ENCODE measurements around the gene ANP32D. TPM values are rescaled to one million over a fixed set of nuclear protein-coding genes. Genes with fewer than 3 reads are reported as not detected.

The ANP32D gene
- total and polyA plus RNA-seq, 9 of the 15 experiments (the other 6 are each of a cell fraction or from before 2014, with no cell fraction given): not detected

GRCh38 chr12:48455116-48455515 lies 17.2 kb upstream of the ANP32D start:
- DNase-seq (ENCODE audit: extremely low read depth in 1 of 4, low spot score in 3 of 4): no peak
- Histone ChIP-seq H2AFZ (ENCODE audit: low read depth, low read length) (no peak overlapping the region), H3K36me3 (ENCODE audit: control insufficient read depth, insufficient read depth, low read length) (no peaks in the 10 kb centered on the region), H3K27me3 (ENCODE audit: control insufficient read depth in 2 of 2, insufficient read depth in 2 of 2, low read length in 2 of 2) (0 out of 5 replicates have a peak, but pooled peaks cover 0 to 4% of the 10 kb centered on the region in 2 experiments), H3K27ac (ENCODE audit: extremely low read depth, low read depth, low read length) (no peak overlapping the region), H3K4me1 (replicated peaks in 1 of 2; ENCODE audit: control insufficient read depth in 2 of 2, insufficient read depth in 2 of 2, low read length in 2 of 2) (peaks cover 0 to 12% of the 10 kb centered on the region in 2 experiments; a peak in 3 of 5 replicates), H4K20me1 (replicated peaks; ENCODE audit: control insufficient read depth, insufficient read depth, low read length) (no peaks in the 10 kb centered on the region), H3K9me1 (ENCODE audit: control insufficient read depth, insufficient read depth, low read length) (no peaks in the 10 kb centered on the region), H3K9ac (ENCODE audit: insufficient read depth in 1 of 2, low read depth in 2 of 2, low read length in 2 of 2) (no peak overlapping the region), H3K4me2 (ENCODE audit: insufficient read depth, low read length) (no peak overlapping the region), H3K9me3 (replicated peaks; ENCODE audit: control insufficient read depth, insufficient read depth, low read depth, low read length) (no peaks in the 10 kb centered on the region), H3K4me3 (no peak overlapping the region), H3K79me2 (ENCODE audit: control insufficient read depth, insufficient read depth, low read length) (no peaks in the 10 kb centered on the region)
- intact Hi-C loops (cut with micrococcal nuclease): loop anchor here (2.0 kb wide), 1 partner anchor 204 kb away; no protein-coding TSS in a partner anchor
- TF ChIP-seq RBM25 (IDR thresholded peaks at IDR 0.05; ENCODE audit: low read depth, low read length, severe bottlenecking) (peak; percentile 31), ZNF146 (CRISPR knock-in tag; IDR thresholded peaks at IDR 0.05; ENCODE audit: unreplicated experiment) (peak; percentile 89), LEF1 (IDR thresholded peaks at IDR 0.05) (no peak)
- no peak for FAIRE-seq
- in situ Hi-C loops (cut with MboI): no loop called here
- no peak for ATAC-seq
- 0% methylated on average over 2 of the region's 2 CpGs for WGBS (ENCODE audit: insufficient coverage, low coverage, missing lambda C conversion rate)
- CTCF ChIA-PET (ENCODE audit: low intra/inter-chr PET ratio): interaction anchor here (1.2 kb wide), 1 partner anchor 512 kb away, joined by 3 read pairs; no protein-coding TSS in a partner anchor
- POLR2A ChIA-PET: interaction anchor here (1.0 to 1.2 kb wide), 2 partner anchors 9 to 250 kb away, joined by 3 read pairs; no protein-coding TSS in a partner anchor
- BruUV-seq (replicated peaks): no TSS peak

- ChIA-PET POLR2A (no interaction called here), CTCF (ENCODE audit: low intra/inter-chr PET ratio) (no interaction called here)
- Histone ChIP-seq H3K4me3 (no peak overlapping the region), H3K9ac (ENCODE audit: insufficient read depth in 1 of 2, low read depth in 2 of 2, low read length in 2 of 2) (no peak overlapping the region), H4K20me1 (replicated peaks; ENCODE audit: control insufficient read depth, insufficient read depth, low read length) (no peaks in the 10 kb centered on the region), H2AFZ (ENCODE audit: low read depth, low read length) (no peak overlapping the region), H3K36me3 (ENCODE audit: control insufficient read depth, insufficient read depth, low read length) (no peaks in the 10 kb centered on the region), H3K9me3 (replicated peaks; ENCODE audit: control insufficient read depth, insufficient read depth, low read depth, low read length) (no peaks in the 10 kb centered on the region), H3K4me1 (replicated peaks in 1 of 2; ENCODE audit: control insufficient read depth in 2 of 2, insufficient read depth in 2 of 2, low read length in 2 of 2) (peaks cover 0 to 13% of the 10 kb centered on the region in 2 experiments; a peak in 3 of 5 replicates), H3K79me2 (ENCODE audit: control insufficient read depth, insufficient read depth, low read length) (no peaks in the 10 kb centered on the region), H3K9me1 (ENCODE audit: control insufficient read depth, insufficient read depth, low read length) (no peaks in the 10 kb centered on the region), H3K27me3 (ENCODE audit: control insufficient read depth in 2 of 2, insufficient read depth in 2 of 2, low read length in 2 of 2) (0 out of 5 replicates have a peak, but pooled peaks cover 0 to 4% of the 10 kb centered on the region in 2 experiments), H3K4me2 (ENCODE audit: insufficient read depth, low read length) (peak overlapping the region; percentile 35; the same call in 1 of the 2 replicates), H3K27ac (ENCODE audit: extremely low read depth, low read depth, low read length) (no peak overlapping the region)
- WGBS (ENCODE audit: insufficient coverage, low coverage, missing lambda C conversion rate): 0% methylated on average over 6 of the region's 6 CpGs
- in situ Hi-C loops (cut with MboI) (no loop called here), intact Hi-C loops (cut with micrococcal nuclease) (no loop called here)
- peak in 2 of 4 experiments; percentile 14 to 55 for DNase-seq (ENCODE audit: extremely low read depth in 1 of 4, low spot score in 3 of 4)
- BruUV-seq (replicated peaks): no TSS peak
- FAIRE-seq: peak; percentile 57
- peak; percentile 52; the same call in 2 of the 3 replicates for ATAC-seq
- TF ChIP-seq C11orf30 (IDR thresholded peaks at IDR 0.05; ENCODE audit: low read depth): 0 out of 2 replicates have a peak, but pooled peaks have one; percentile 10
- TF ChIP-seq CBFA2T2 (conservative IDR thresholded peaks at IDR 0.05): peak; percentile 65
- TF ChIP-seq ZNF384 (IDR thresholded peaks at IDR 0.05; ENCODE audit: low read depth, low read length): no peak
- peak; percentile 59; the same call in 1 of the 2 replicates for TF ChIP-seq JUND (IDR thresholded peaks at IDR 0.05; ENCODE audit: borderline replicate concordance, low read depth, low read length)
- TF ChIP-seq JUND (tag; IDR thresholded peaks at IDR 0.05; ENCODE audit: borderline replicate concordance, low read depth, low read length): peak; percentile 65; the same call in 2 of the 3 replicates
- TF ChIP-seq IFI16 (CRISPR knock-in tag; IDR thresholded peaks at IDR 0.05): no peak
- TF ChIP-seq ZNF655 (CRISPR knock-in tag; IDR thresholded peaks at IDR 0.05): no peak
- TF ChIP-seq DLX4 (CRISPR knock-in tag; IDR thresholded peaks at IDR 0.05): no peak
- peak; percentile 21; the same call in 1 of the 2 replicates for TF ChIP-seq NFE2 (IDR thresholded peaks at IDR 0.05; ENCODE audit: low read depth)
- TF ChIP-seq RBM17 (IDR thresholded peaks at IDR 0.05; ENCODE audit: borderline replicate concordance, low read depth, low read length): no peak
- TF ChIP-seq TAL1 (IDR thresholded peaks at IDR 0.05): peak; percentile 49; the same call in 1 of the 2 replicates
Measured at GRCh38 chr12:48459259-48459658, 13.1 kb upstream of the ANP32D start.
